Adrenal gland (tissue), 5 donors: ENCODE results near the gene H2AZ2.

ENCODE experiments used
- POLR2A ChIP-seq, 2 donors: fragments of 450-650 bp; IDR thresholded peaks; one replicate each; pipeline ENCODE4 v1.6.1; 2017; ENCODE audit warnings: antibody characterized with exemption in 2 of 2, mild to moderate bottlenecking in 2 of 2, moderate library complexity in 1 of 2
- TF ChIP-seq, protein P1 (sequence below), 6 experiments: fragments of 450-650 bp in 4 of 6; fragments of 200-600 bp in 2 of 6; sonication (generic) in 1 of 6; IDR thresholded peaks; 1 replicate in 5 of 6; 2 replicates in 1 of 6; pipeline versions ENCODE4 v1.5.1 to v1.8.0; 2016 to 2021; ENCODE audit warnings: antibody characterized with exemption in 6 of 6, mild to moderate bottlenecking in 2 of 6, moderate library complexity in 1 of 6
- donor health status: DM: no; HTN: no; CAD: no.

DNA sequence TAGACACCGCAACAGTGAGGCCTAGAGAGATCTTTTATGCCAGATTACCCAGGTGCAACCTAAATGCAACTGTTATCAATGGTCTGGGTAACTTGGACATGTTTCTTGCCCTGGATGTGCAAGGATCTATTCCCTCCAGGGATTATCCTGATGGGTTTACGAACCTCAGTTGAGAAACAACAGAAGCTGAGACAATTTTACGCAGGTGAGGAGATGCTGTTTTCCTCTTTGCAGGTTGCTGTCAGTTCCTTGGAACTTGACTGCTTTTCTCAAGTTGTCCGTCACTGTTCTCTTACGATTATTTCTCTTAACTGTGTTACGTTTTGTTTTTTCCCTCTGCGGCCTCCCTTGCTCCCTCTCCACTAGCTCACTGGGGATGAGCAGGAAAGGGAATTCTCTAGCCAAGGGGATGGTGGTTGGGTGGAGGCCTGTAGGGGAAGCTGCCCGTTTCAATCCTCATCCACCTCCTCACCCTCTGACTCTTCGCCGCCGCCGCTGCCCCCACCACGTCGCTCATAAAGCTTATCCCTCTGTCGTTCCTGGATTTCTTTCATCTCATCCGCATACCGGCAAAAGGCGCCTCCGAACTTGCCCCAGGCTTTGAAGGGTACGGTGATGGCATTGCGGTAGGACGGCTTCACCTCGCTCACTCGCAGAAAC, 36.2 kb upstream of the H2AZ2 start:
- TF ChIP-seq, protein P1, sequence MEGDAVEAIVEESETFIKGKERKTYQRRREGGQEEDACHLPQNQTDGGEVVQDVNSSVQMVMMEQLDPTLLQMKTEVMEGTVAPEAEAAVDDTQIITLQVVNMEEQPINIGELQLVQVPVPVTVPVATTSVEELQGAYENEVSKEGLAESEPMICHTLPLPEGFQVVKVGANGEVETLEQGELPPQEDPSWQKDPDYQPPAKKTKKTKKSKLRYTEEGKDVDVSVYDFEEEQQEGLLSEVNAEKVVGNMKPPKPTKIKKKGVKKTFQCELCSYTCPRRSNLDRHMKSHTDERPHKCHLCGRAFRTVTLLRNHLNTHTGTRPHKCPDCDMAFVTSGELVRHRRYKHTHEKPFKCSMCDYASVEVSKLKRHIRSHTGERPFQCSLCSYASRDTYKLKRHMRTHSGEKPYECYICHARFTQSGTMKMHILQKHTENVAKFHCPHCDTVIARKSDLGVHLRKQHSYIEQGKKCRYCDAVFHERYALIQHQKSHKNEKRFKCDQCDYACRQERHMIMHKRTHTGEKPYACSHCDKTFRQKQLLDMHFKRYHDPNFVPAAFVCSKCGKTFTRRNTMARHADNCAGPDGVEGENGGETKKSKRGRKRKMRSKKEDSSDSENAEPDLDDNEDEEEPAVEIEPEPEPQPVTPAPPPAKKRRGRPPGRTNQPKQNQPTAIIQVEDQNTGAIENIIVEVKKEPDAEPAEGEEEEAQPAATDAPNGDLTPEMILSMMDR (IDR thresholded peaks at IDR 0.05), result no peak
- no peak for TF ChIP-seq POLR2A (IDR thresholded peaks at IDR 0.05)
